Measurements from ENCODE around the gene ZDHHC16.
"Not testable (repeated sequence)": the region's sequence is repeated elsewhere in the genome, so short reads cannot be mapped to it uniquely, and the experiment has no call there.

Gene ZDHHC16

DNA sequence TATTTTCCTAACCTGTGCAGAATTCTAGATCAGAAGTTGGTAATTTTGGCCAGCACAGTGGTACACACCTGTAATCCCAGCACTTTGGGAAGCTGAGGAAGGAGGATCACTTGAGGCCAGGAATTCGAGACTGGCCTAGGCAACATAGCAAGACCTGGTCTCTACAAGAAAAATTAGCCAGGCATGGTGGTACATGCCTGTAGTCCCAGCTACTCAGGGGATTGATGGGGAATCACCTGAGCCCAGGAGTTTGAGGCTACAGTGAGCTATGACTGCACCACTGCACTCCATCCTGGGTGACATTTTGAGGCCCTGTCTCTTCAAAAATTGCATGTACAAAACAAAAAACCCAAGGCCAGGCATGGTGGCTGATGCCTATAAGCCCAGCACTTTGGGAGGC lies 11.4 kb upstream of the ZDHHC16 start:
- DNase-seq (ENCODE audit: low read depth in 2 of 2), result no peak

DNA sequence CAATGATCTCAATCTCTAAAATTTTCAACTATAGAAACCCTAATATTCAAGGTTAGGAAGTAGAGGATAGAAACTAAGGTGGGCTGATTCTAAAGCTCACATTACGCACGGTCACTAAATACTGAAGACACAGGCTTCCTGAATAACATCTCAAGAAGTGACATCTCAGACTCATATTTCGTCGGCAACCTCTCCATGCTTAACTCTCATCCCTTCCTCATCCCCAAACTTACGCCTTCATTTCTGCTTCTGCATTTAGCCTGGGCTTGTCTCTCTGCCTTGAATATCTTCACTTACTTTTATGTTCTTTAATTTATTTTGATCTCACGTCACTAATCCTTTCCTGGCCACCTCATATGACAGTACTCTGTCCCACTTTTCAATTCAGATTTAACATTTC lies 10.8 kb upstream of the ZDHHC16 start:
- no peak for DNase-seq (ENCODE audit: low read depth in 2 of 2)

DNA sequence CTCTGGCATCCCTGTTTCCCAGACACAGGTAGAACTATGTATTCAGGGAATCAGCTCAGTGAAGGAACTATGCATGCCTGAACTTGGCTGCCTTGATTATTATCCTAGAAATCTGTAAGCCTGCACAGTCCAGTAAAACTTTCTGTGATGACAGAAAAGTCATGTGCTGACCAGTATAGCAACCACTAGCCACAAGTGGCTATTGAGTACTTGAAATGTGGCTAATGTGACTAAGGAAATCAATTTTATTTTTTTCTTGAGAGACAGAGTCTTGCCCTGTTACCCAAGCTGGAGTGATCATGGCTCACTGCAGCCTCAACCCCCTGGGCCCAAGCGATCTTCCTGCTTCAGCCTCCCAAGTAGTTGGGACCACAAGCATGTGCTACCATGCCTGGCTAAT lies 3.7 kb upstream of the ZDHHC16 start:
- no peak for DNase-seq (ENCODE audit: low read depth in 2 of 2)

DNA sequence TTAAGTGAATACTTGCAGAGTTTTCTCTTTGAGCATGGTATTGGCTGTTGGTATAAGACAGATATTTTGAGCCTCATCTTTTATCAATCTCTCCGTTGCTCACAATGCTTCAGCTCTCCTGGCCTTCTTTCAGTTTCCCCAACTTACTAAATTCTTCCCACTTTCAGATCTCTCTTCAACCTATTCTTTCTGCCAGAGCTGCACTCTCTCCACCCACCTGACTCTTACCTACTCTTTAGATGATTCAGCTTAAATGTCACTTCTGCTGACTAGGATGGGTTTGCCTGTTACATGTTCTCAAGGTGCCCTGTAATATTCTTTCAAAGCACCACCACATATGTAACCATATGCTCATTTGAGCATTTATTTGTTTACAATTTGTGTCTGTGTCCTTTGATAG lies 1.8 kb upstream of the ZDHHC16 start:
- DNase-seq (ENCODE audit: low read depth in 2 of 2), result no peak

DNA sequence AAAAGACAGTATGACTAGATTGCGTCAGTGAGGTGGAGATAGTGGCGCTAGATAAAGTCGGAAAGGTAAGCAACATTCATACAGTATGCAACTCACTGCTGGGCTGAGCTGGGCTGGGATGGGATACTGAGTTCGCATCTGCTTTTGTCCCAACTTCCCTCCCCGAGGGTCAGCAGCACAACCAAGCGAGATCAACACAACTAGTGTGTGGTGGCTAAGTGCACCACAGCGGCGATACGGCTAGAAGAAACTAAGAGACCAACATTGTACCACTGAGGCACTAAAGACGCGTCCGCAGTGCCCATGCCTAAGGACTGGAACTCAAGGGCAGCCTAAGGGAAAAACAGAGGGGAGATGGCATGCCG lies 636 bp upstream of the ZDHHC16 start:
- no peak for DNase-seq (ENCODE audit: low read depth in 2 of 2)

DNA sequence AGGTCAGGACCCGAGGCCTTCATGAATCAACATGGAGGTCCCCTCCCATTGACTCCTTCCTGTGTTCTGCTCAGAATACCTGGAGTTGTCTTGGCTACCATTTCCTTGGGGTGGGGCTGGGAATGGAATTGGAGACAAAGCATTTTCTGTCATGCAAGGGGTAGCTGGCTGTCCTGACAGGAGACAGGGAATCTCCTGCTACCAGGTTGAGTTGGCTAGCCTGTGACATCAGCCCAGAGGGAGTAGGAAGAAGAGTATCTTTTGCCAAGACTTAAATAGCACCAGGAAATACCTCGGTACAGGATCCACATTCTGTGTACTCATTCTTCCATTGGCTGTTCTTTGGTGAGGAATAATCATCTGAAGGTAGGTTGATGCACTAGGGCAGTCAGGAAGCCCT lies 4.9 kb downstream of the ZDHHC16 start:
- no peak for DNase-seq (ENCODE audit: low read depth in 2 of 2)

DNA sequence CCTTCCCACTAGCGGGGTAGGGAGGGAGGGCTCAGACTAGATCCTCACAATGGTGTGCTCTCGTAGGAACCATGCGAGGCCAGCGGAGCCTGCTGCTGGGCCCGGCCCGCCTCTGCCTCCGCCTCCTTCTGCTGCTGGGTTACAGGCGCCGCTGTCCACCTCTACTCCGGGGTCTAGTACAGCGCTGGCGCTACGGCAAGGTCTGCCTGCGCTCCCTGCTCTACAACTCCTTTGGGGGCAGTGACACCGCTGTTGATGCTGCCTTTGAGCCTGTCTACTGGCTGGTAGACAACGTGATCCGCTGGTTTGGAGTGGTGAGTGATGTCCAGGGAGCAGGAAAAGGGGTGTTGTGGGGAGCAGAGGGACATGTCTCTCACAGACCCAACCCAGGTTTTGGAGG lies 5.6 kb downstream of the ZDHHC16 start:
- DNase-seq (ENCODE audit: low read depth in 2 of 2), result no peak

DNA sequence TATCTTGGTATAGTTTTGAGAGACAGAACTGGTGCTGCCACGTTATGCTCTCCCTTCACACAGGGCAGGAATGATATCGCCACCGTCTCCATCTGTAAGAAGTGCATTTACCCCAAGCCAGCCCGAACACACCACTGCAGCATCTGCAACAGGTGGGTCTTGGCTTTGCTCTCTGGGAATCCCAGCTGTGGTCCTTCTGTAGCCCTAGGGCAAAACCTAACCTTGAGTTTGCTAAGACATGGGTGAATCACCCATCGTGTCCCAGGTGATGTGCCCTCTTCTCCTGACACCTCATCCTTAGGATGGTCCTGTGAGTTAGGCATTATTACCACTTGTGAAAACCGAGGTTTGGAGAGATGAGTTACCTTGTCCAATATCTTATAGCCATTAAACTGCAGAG lies 6.4 kb downstream of the ZDHHC16 start:
- DNase-seq (ENCODE audit: low read depth in 2 of 2), result no peak

DNA sequence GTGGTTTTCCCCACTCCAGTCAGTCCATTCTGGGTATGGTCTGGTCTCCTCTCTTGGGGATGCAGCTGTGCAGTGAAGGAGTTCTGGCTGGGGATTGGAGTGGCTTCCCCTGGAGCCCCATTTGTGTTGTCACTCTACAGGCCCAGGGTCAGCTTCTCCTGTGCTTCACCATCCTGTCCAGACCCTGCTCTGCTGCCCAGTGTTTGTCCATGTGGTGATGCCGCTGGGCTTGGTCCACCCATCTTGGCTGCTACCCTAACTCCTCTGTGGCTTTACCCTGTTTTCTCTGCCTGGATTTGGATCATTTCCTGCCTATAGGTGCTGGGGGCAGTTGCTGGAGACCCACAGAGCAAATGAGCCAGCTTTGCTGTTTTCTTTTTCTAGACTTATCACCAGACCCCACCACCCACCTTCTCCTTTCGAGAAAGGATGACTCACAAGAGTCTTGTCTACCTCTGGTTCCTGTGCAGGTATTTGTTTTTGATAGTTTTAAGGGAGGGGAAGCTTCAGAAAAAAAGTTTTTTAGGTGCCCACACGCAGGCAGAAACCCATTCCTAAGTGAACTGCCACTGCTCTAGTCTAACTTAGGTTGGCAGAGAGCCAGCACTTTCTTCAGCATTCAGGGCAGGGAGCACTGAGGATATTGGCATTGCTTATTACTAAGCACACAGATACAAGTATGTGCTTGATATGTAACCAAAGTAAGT lies 8.5 kb downstream of the ZDHHC16 start:
- no peak for DNase-seq (ENCODE audit: low read depth in 2 of 2)

DNA sequence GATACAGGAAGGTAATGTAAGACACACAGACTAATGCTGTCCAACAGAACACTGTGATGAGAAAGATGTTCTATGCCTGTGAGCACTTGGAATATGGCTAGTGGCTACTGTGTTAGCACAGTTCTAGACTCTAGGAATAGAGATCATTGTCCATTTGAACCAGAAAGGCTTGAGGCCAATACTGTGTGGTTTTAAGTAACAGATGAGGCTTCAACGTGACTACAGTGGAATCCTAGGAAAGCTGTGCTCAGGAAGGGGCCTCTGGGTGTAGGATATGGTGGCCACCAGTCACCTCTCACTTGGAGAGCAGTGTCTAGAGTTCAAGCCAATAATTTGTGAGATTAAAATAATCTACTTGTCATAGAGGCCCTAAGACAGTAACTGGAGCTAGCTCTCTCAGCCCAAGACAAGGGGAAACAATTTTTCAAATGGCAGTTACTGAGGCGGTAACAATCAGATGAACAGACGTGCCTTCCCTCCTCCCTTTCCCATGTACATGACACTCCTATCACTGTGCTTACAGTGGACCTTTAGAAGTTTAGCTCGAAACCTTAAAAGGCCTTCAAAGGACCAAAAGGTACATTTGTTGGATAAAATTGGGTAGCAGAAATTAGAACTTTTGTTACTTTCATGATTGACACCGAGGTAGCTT lies 10.2 kb downstream of the ZDHHC16 start:
- no peak for DNase-seq (ENCODE audit: low read depth in 2 of 2)

DNA sequence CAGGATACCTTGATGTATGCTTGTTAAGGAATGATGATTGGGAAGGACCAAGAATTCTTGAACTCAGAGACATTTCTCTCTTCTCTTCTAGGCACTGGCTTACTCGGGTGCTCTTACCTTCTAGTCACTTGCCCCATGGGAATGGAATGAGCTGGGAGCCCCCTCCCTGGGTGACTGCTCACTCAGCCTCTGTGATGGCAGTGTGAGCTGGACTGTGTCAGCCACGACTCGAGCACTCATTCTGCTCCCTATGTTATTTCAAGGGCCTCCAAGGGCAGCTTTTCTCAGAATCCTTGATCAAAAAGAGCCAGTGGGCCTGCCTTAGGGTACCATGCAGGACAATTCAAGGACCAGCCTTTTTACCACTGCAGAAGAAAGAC lies 10.7 kb downstream of the ZDHHC16 start:
- no peak for DNase-seq (ENCODE audit: low read depth in 2 of 2)

DNA sequence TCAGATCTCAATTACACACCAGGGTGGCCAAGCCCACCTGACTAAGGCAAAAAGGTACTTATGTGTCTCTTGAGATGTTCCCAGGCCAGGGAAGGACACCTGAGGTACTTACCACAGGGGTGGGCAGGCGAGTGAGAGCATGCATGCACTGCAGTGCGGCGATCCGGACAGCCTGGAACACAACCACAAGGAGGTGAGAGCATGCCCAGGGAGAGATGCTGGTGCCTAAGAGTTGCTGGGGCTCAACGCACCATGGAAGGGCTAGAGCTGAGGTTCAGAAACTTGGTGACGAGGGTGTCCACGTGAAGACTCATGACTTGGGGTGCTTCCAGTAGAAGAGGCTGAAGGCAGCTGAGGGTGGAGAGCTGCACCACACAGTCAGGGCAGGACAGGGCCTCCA lies 13.1 kb downstream of the ZDHHC16 start:
- DNase-seq (ENCODE audit: low read depth in 2 of 2), result no peak

DNA sequence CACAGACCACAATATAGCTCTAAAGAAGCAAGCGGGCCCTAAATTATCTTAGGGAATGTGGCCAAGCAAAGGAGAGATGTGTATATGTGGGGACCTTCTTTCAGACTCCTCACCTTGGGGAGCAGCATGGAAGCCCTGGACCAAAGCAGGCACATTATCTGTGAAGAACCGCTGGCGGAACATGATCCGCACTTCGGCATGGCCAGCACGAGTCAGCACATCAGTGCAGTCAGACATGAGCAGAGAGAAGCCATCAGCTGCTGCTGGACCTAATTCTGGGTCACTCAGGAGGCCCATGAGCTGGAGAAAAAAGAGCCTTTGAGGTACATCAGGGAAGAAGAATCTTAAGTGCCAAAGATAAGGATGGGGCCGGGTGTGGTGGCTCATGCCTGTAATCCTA lies 14.0 kb downstream of the ZDHHC16 start:
- DNase-seq (ENCODE audit: low read depth in 2 of 2), result no peak

DNA sequence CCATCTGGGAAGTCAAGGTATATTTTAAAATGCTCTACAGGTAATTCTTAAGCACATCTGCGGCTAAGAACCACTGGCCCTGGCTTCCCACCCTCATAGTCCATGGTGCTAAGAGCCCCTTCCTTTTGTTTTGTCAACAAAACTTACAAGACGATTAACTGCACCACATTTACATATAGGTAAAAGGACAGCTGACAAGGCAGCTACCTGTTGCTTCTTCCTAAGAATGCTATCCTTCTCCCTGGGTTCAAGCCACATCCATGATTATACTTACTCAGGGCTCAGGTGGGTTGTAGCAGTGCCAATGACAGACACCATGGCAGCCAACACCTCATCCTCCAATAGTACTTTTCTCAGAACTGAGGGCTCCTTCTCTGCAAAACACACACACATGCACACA lies 16.3 kb downstream of the ZDHHC16 start:
- no peak for DNase-seq (ENCODE audit: low read depth in 2 of 2)

DNA sequence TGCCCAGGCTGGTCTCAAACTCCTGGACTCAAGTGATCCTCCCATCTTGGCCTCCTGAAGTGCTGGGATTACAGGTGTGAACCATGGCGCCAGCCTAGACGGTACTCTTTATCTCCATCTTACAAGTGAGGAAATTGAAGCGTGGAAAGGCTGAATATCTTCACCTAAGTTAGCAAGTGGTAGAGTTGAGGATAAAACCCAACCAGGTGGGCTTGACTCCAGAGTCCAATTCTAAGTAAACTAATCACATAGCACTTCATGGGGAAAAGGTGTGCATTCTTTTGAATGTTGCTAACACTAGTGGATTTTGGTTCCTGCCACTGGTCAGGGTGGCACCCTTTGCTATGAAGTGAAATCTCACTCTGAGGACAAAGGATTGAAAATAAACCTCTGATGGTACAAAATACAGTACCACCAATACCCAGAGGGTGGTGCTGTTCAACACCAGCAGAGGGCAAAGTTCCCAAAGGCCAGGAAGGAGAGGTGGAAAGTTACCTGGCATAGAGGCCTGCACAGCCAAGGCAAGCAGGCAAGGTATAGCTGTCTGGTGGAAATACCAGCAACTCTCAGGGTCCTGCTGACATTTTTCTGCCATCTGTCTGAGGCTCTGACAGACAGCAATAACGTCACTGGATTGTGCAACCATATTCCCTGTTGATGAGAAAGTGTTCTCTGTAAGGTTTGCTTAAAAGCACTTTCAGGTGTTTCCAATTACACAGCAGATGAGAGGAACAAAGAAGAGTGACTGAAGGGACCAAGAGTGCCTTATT lies 17.6 kb downstream of the ZDHHC16 start:
- DNase-seq (ENCODE audit: low read depth in 2 of 2), result no peak

DNA sequence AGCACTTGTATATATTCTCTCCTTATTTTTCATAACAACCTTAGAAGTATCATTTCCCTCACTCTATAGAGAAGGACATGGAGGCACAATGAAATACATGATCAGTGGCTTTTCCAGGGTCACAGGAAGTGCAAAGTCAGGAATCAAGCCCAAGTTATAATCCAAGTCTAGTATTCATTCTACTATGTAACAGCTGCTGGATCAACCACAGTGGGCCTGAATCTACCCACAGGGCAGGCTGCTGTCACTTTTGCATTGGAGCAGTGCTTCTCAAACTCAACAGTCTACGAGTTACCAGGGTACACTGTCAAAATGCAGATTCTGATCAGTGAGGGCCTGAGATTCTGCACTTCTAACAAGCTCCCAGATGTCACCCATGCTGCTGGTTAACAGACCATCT lies 18.3 kb downstream of the ZDHHC16 start:
- no peak for DNase-seq (ENCODE audit: low read depth in 2 of 2)

DNA sequence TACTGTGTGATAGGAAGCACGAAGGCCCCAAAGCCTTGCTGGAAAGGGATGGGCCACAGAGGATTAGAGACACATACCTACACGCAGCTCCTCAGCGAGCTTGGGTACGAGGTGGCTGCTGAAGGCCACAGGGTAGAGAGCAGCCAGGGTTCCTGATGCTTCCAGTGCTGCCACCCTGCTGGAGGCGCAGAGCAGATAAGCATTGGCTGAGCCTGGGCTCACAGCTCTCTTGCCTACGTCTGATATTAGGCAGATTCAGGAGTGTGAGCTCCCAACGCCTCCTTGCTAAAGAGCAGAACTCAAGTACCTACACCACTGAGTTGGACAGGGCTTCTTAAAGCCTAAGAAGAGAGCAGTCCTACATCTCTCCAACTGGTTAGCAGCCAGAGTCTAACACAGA lies 20.0 kb downstream of the ZDHHC16 start:
- no peak for DNase-seq (ENCODE audit: low read depth in 2 of 2)

DNA sequence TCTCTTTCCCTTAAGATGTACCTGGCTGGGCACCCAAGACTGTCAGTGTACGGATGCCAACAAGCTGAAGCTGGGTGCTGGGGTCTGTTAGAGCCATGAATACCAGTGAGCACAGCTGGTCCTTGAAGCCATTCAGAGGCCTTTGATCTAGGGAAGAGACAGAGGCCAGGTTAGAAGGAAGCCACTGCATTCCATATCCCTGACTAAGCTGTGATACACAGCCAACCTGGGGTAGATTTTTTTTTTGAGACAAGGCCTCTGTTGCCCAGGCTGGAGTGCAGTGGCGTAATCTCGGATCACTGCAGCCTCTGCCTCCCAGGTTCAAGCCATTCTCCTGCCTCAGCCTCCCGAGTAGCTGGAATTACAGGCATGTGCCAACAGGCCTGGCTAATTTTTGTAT lies 20.8 kb downstream of the ZDHHC16 start:
- no peak for DNase-seq (ENCODE audit: low read depth in 2 of 2)

DNA sequence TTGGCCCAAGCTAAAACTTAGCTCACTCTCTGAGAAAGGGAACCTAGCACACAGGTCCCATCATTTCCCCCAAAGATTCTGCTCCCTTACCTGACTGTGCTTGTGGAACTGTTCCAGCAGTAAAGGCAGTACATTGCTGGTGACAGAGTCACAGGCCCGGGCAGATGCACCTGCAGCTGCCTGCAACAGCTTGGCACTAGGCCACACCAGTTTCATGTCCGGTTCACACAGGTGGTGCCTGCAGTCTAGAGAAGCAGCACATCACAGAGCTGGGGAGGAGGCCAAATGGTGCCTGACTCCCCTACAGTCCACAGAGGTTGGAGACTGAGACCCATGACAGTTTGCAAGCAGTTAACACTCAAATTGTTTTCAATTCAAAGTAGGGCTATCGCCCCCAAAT lies 22.2 kb downstream of the ZDHHC16 start:
- no peak for DNase-seq (ENCODE audit: low read depth in 2 of 2)

DNA sequence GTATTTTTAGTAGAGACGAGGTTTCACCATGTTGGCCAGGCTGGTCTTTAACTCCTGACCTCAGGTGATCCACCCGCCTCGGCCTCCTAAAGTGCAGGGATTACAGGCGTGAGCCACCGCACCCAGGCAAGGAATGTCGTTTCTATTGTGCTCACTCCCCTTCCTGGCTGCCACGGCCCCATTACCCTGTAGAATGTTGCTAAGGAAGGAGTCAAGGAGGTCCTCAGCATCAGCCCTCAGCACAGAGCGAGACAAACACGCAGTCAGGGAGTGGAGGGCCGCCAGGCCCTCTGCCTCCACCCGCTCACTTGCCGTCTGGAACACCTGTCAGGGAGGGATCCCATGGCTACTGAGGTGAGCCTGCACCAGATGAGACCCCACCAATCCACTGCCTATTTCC lies 22.8 kb downstream of the ZDHHC16 start:
- not testable (repeated sequence) for DNase-seq (ENCODE audit: low read depth in 2 of 2)

DNA sequence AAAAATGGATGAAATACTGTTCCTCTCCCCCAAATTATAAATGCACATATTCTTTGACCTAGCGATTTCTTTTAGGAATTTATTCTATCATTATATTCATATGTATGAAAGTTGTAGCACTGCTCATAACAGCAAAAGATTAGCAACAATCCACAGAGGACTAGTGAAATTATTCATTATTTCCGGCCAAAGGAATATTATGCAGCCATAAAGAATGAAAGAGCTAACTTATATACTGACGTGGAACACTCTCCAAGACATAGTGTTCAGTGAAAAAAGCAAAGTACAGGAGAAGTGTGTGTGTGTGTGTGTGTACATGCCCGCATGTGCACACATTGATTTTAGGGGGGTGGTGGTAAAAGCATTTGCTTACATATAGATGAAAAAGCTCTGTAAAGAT lies 28.9 kb downstream of the ZDHHC16 start:
- no peak for DNase-seq (ENCODE audit: low read depth in 2 of 2)

DNA sequence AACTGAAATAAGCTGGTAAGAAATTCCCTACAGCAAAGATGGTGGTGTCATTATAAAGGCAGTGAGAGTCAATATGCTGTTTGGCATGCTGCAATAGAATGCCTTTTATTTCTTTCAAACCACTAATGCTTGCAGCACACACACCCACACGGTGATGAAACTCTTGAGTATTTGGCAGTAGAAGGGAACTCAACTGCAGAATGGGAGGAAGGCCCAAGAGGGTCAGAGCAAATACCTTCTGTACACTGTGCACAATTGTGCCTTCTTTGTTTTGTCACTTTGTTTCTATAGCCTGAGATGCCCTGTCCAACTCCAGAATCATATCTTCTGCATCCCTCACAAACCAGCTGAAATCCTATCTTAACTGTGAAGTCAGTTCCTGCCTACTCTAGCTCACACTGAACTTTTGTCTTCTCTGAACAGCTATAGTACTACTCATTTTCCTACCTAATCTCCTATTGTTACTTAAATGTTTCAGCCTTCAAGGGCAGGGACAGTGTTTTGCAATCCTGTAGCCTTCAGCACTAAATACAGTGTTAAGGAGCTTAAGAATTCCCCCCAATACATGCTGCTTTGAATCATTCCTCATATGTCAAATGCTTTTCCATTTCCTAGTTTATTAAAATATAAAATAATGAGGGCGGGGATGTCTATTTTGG lies 30.1 kb downstream of the ZDHHC16 start:
- no peak for DNase-seq (ENCODE audit: low read depth in 2 of 2)

DNA sequence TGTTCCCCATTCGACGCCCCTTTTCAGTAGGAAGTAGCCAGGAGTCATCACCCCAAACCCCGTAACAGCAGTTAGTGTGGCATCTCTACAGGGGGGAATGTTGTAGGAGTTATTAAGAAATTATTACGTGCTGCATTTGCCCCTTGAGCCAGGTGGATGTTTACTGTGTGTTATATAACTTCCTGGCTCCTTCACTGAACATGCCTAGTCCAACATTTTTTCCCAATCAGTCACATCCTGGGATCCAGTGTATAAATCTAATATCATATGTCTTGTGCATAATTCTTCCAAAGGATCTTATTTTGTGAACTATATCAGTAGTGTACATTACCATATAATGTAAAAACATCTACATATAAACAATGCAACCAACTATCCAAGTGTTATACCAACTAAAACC lies 33.4 kb downstream of the ZDHHC16 start:
- DNase-seq (ENCODE audit: low read depth in 2 of 2), result not testable (repeated sequence)
